ENCODE data around the gene TSPAN4.

TSPAN4 gene

DNA sequence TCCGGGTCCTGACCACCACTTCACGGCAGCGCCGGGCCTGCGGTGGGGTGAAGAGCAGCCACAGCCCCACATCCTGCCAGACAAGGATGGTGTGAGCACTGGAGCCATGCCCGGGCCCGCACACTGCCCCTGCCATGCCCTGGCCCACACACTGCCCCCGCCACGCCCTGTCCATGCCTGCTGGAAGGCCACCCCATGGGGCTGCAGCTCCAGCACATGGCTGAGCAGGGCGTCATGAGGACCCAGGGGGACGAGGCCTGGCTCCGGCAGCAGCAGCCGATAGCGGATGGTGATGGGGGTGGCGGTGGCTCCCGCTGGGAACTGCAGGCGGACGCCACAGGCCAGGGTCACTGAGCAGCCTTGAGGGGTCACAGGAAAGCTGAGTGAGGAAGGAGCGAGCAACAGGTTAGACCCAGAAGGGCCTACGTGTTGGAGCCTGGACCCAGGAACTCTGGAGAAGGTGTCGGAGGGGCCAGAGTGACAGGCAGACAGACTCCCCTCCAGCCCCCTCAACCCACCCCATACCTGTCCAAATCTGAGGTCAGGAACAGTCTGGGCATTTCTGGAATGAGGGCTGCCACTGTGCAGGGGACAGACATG, 40.5 kb upstream of the TSPAN4 start:
- H3K36me3 ChIP-seq (ENCODE audit: insufficient read depth, low read length), result peaks cover 53% of the 10 kb centered on the region
- no peak overlapping the region for H2AFZ ChIP-seq (ENCODE audit: low read depth, low read length)
- H4K20me1 ChIP-seq (ENCODE audit: insufficient read depth, low read length), result peaks cover 47% of the 10 kb centered on the region
- TF ChIP-seq EZH2 (IDR thresholded peaks at IDR 0.05; ENCODE audit: borderline replicate concordance, low read depth, low read length, severe bottlenecking), result no peak
- TF ChIP-seq, protein P1, sequence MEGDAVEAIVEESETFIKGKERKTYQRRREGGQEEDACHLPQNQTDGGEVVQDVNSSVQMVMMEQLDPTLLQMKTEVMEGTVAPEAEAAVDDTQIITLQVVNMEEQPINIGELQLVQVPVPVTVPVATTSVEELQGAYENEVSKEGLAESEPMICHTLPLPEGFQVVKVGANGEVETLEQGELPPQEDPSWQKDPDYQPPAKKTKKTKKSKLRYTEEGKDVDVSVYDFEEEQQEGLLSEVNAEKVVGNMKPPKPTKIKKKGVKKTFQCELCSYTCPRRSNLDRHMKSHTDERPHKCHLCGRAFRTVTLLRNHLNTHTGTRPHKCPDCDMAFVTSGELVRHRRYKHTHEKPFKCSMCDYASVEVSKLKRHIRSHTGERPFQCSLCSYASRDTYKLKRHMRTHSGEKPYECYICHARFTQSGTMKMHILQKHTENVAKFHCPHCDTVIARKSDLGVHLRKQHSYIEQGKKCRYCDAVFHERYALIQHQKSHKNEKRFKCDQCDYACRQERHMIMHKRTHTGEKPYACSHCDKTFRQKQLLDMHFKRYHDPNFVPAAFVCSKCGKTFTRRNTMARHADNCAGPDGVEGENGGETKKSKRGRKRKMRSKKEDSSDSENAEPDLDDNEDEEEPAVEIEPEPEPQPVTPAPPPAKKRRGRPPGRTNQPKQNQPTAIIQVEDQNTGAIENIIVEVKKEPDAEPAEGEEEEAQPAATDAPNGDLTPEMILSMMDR (IDR thresholded peaks at IDR 0.05; ENCODE audit: borderline replicate concordance, extremely low read depth, low read length, poor library complexity, severe bottlenecking), result no peak
- no peaks in the 10 kb centered on the region for H3K9me3 ChIP-seq (ENCODE audit: insufficient read depth, low read length, severe bottlenecking)
- H3K27ac ChIP-seq (ENCODE audit: low read length), result no peak overlapping the region
- no peak overlapping the region for H3K4me3 ChIP-seq (ENCODE audit: low read depth in 1 of 2, low read length in 2 of 2)
- no peak for DNase-seq
- no peak overlapping the region; the same call in 1 of the 2 replicates for H3K9ac ChIP-seq (ENCODE audit: low read depth, low read length)
- H3K79me2 ChIP-seq (ENCODE audit: insufficient read depth, low read length), result peaks cover 39% of the 10 kb centered on the region
- peaks cover 56% of the 10 kb centered on the region for H3K4me1 ChIP-seq (ENCODE audit: insufficient read depth, low read length)
- ATAC-seq (ENCODE audit: insufficient read depth, low read depth), result no peak
- no peaks in the 10 kb centered on the region for H3K27me3 ChIP-seq (ENCODE audit: insufficient read depth, low read length, poor library complexity)
- peak overlapping the region; percentile 93; the same call in 1 of the 2 replicates for H3K4me2 ChIP-seq (ENCODE audit: insufficient read depth, low read length)

DNA sequence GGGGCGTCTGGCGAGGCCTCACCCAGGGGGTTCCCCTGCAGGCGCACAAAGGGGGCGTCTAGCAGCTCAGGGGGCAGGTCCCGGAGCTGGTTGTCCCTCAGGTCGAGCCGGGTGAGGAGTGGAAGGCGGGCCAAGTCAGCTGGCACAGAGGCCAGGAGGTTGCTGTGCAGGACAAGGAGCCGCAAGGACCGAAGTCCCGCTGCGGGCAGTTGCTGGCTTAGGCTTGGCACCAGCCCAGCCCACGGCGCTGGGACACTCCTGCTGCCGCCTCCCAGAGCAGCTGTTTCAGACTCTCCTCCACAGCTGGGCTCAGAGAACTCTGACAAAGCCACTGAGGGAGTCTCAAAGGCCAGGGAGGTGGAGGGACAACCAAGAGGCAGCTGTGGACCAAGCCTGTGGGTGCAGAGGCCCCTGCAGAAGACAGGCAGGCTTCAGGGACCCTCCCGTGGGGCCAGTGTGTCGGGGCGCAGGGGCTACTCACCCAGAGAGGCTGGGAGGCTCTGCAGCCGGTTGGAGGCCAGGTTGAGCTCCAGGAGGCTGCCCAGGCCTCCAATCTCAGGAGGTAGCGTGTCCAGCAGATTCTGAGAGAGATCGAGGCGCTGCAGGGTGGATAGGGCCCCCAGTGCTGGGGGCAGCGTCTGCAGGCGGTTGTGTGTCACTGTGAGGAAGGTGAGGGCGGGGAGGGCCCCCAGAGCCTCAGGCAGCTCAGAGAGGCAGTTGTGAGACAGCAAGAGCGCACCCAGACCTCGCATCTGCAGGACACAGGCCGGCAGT, 39.8 kb upstream of the TSPAN4 start:
- peak overlapping the region; percentile 21; the same call in 1 of the 2 replicates for H3K27ac ChIP-seq (ENCODE audit: low read length)
- ATAC-seq (ENCODE audit: insufficient read depth, low read depth) (no peak), DNase-seq (no peak)
- peaks cover 53% of the 10 kb centered on the region for H3K36me3 ChIP-seq (ENCODE audit: insufficient read depth, low read length)
- no peaks in the 10 kb centered on the region for H3K9me3 ChIP-seq (ENCODE audit: insufficient read depth, low read length, severe bottlenecking)
- no peak overlapping the region for H2AFZ ChIP-seq (ENCODE audit: low read depth, low read length)
- H3K4me2 ChIP-seq (ENCODE audit: insufficient read depth, low read length), result peak overlapping the region; percentile 93
- H3K4me1 ChIP-seq (ENCODE audit: insufficient read depth, low read length), result peaks cover 54% of the 10 kb centered on the region
- peak overlapping the region; percentile 85 for H3K9ac ChIP-seq (ENCODE audit: low read depth, low read length)
- no peak for TF ChIP-seq EZH2 (IDR thresholded peaks at IDR 0.05; ENCODE audit: borderline replicate concordance, low read depth, low read length, severe bottlenecking)
- TF ChIP-seq, protein P1 (IDR thresholded peaks at IDR 0.05; ENCODE audit: borderline replicate concordance, extremely low read depth, low read length, poor library complexity, severe bottlenecking), result no peak
- peaks cover 41% of the 10 kb centered on the region for H3K79me2 ChIP-seq (ENCODE audit: insufficient read depth, low read length)
- no peaks in the 10 kb centered on the region for H3K27me3 ChIP-seq (ENCODE audit: insufficient read depth, low read length, poor library complexity)
- peaks cover 47% of the 10 kb centered on the region for H4K20me1 ChIP-seq (ENCODE audit: insufficient read depth, low read length)
- H3K4me3 ChIP-seq (ENCODE audit: low read depth in 1 of 2, low read length in 2 of 2), result peak overlapping the region in 1 of 2 experiments; percentile 65; a peak in 2 of 4 replicates

DNA sequence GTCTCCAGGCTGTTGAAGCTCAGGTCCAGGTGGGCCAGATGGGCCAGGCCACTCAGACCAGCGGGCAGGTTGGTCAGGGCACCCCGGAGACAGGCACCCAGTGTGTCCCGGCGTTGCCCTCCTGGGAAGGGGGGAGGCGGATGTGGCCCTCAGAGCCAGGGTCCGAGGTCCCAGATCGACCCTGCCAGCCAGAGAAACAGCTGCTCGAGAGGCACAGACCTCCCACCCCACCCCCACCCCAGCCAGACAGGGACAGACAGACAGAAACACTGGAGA, 39.2 kb upstream of the TSPAN4 start:
- Histone ChIP-seq H3K4me1 (ENCODE audit: insufficient read depth, low read length) (peaks cover 55% of the 10 kb centered on the region), H3K9me3 (ENCODE audit: insufficient read depth, low read length, severe bottlenecking) (no peaks in the 10 kb centered on the region), H3K4me2 (ENCODE audit: insufficient read depth, low read length) (peak overlapping the region; percentile 93), H3K79me2 (ENCODE audit: insufficient read depth, low read length) (peaks cover 46% of the 10 kb centered on the region), H3K36me3 (ENCODE audit: insufficient read depth, low read length) (peaks cover 53% of the 10 kb centered on the region), H3K4me3 (ENCODE audit: low read depth in 1 of 2, low read length in 2 of 2) (peak overlapping the region; percentile 55 to 65; a peak in 3 of 4 replicates), H3K27me3 (ENCODE audit: insufficient read depth, low read length, poor library complexity) (no peaks in the 10 kb centered on the region), H2AFZ (ENCODE audit: low read depth, low read length) (no peak overlapping the region), H3K9ac (ENCODE audit: low read depth, low read length) (peak overlapping the region; percentile 85), H4K20me1 (ENCODE audit: insufficient read depth, low read length) (peaks cover 45% of the 10 kb centered on the region), H3K27ac (ENCODE audit: low read length) (peak overlapping the region; percentile 69; the same call in 1 of the 2 replicates)
- no peak for DNase-seq
- no peak for ATAC-seq (ENCODE audit: insufficient read depth, low read depth)
- TF ChIP-seq, protein P1 (IDR thresholded peaks at IDR 0.05; ENCODE audit: borderline replicate concordance, extremely low read depth, low read length, poor library complexity, severe bottlenecking), result no peak
- no peak for TF ChIP-seq EZH2 (IDR thresholded peaks at IDR 0.05; ENCODE audit: borderline replicate concordance, low read depth, low read length, severe bottlenecking)

All from DND-41 (cell line).